Fibroblast of the aortic adventitia (primary cell): ENCODE data around the gene ANXA5. TPM values are rescaled to one million over a fixed set of nuclear protein-coding genes. Genes with fewer than 3 reads are reported as not detected.
"Not testable (repeated sequence)": the region's sequence is repeated elsewhere in the genome, so short reads cannot be mapped to it uniquely, and the experiment has no call there.

ENCODE experiments used
- DNase-seq: peaks from one replicate; pipeline ENCODE4 v3.0.0-alpha.2; 2010; ENCODE audit warnings: low read depth
- H3K4me3 ChIP-seq: 2 replicates; pipeline ENCODE4 v1.5.1; 2011; ENCODE audit warnings: low read depth, mild to moderate bottlenecking, control low read depth, low read length, moderate library complexity
- CTCF ChIP-seq: IDR thresholded peaks from 2 replicates; pipeline ENCODE4 v1.5.1; 2011; ENCODE audit warnings: mild to moderate bottlenecking, low read length, control low read depth, inconsistent platforms; ENCODE audit not compliant: insufficient read depth
- total RNA-seq: library from RNA; depleted of rRNA; stranded (reverse); fragments of >200 nt; gene quantifications from 2 replicates; pipeline ENCODE4 v1.2.3, GENCODE V29; 2012; ENCODE audit warnings: low replicate concordance

The ANXA5 gene
- total RNA-seq, 1 donor: 1,355 TPM

DNA sequence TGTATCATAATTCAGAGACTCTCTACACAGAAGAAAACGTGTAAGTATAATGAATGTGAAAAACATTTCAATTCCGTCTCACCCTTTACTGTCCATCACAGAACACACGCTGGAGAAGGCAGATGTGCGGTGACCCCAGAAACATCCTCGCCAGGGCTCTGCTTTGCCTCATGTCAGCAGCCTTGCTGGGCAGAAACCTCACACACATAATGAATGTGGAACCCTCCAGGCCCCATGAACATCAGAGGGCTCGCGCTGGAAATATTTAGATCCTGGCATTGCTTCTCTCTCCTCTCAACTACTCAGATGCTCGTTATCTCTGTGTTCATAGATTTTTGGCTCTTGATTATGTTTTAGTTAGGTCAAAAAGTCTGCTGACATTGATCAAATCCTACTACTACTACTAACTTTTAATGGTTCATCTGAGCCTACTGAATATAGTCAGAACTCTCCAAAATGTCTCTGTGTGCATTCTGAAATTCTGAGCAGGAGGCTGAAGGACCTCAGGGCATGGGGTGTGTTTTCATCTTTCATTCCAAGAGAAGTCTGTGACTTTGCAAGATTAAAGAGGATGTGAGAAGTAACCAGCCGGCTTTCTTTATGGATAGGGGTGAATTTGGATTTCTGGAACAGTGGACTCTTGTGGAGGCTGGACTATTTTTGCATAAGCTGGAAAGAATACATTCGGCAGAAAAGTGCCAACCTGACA, 41.2 kb upstream of the ANXA5 start:
- no peak overlapping the region for H3K4me3 ChIP-seq
- TF ChIP-seq CTCF: no peak
- DNase-seq: peak; percentile 36

DNA sequence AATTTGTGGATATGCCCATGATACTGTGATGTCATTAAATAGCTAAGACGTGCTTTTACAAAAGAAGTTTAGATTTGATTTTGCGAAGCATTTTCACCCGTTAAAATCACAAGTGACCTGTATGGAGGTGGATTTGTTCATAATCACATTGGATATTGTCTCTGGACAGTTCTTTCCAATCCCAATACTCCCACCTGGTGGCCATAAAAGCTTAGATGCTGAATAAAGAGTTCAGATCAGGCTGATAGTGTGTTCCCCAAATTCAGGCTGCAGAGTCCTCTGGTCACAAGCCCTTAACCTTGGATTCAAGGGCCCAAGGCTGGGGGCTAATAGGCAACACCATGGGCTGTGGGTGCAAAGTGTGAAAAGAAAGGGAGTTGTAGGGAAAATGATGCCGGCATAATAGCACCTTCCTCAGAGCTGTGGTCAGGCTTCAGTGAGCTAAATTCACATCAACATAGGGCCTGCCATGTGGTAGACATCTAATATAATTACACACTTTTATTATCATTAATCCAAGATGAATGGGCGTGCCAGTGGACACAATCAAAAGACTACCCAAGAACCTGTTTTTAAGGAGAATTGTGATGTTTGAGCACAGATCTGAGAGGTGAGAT, 40.1 kb upstream of the ANXA5 start:
- peak; percentile 82 for DNase-seq

GRCh38 chr4:121734571-121734970, 37.8 kb upstream of the ANXA5 start:
- no peak for DNase-seq
- TF ChIP-seq CTCF: no peak
- no peak overlapping the region for H3K4me3 ChIP-seq

More for the DNA sequence above, 40.1 kb upstream of the ANXA5 start:
- H3K4me3 ChIP-seq: no peak overlapping the region
- peak; percentile 63 for TF ChIP-seq CTCF

GRCh38 chr4:121733942-121734341, 37.2 kb upstream of the ANXA5 start:
- no peak for TF ChIP-seq CTCF
- DNase-seq: no peak
- H3K4me3 ChIP-seq: no peak overlapping the region

GRCh38 chr4:121729753-121730152, 33.0 kb upstream of the ANXA5 start:
- H3K4me3 ChIP-seq, DNase-seq: not testable (repeated sequence)

DNA sequence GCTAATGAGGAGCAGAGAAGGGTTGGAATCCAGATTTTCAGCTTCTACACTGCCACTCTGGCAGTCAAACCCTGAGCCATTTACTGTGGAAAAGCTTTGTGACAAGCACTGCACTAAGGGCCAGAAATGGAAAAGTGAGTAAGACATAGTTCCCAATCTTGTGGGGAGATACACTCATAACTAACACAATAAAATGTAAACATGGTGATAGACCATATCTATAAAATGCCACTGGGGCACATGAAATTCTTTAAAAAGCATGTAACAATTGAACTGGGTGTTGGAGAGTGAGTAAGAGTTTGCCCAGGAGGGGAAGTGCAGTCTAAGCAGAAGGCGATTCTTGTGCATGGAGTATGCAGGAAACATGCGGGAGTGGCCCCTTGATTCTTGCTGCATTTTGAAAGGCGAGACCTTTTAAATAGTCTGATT, 32.0 kb upstream of the ANXA5 start:
- TF ChIP-seq CTCF: no peak
- DNase-seq: peak; percentile 92
- no peak overlapping the region for H3K4me3 ChIP-seq

DNA sequence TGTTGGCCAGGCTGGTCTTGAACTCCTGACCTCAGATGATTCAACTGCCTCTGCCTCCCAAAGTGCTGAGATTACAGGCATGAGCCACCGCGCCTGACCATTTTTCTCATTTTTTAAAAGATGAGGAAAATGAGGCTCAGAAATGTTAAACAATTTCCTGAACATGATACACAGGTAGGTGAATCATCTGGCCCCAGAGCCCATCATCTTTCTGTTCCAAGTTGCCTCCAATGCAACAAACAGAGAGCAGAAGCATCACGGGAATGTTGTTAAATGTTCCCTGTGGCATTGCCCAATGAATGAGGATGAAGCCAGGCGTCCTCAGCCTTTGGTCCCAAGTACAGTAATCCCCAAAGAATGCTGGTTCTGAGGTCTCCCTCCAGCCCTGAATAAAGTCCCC, 31.3 kb upstream of the ANXA5 start:
- no peak overlapping the region for H3K4me3 ChIP-seq
- TF ChIP-seq CTCF: no peak
- DNase-seq: peak; percentile 96
